Pons (tissue), 1 donor: ENCODE measurements around the gene TRPT1.
A peak's percentile ranks its signal among the peaks of the same experiment; 100 is the strongest.

Experiments
- DNase-seq: peaks from one replicate; pipeline ENCODE4 v3.0.0-alpha.2; 2016; ENCODE audit warnings: low spot score

The TRPT1 gene

DNA sequence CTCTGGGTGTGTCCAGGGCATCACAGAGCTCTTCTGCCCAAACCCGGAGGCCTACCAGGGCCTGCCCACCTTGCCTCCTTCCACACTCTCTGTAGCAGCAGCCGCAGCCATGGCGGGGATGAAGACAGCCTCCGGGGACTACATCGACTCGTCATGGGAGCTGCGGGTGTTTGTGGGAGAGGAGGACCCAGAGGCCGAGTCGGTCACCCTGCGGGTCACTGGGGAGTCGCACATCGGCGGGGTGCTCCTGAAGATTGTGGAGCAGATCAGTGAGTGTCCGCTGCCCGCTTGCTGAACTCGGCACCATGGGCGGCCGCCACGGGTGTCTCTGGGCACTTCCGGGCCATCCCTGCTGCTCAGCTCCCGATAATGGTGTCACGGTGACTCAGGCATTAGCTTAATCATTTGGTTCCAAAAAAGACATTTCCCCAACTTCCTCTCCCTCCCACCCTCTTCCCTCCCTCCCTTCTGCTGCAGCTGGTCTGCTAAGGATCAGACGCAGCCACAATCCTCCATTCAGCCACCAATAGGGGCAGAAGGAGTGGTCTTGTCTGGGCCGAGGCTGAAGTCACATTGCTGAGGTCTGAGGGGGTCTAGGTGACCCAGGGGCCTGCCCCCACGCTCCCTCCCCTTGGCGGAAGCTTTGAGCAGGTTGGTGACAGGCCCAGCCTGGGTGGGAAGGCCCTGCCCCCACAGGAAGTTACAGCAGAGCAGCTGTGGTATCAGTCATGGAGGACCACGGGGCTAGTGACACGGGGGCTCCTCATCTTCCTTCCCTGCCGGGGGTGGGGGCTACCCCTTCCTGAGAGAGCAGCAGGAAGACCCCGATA, 18.5 kb downstream of the TRPT1 start:
- no peak for DNase-seq

DNA sequence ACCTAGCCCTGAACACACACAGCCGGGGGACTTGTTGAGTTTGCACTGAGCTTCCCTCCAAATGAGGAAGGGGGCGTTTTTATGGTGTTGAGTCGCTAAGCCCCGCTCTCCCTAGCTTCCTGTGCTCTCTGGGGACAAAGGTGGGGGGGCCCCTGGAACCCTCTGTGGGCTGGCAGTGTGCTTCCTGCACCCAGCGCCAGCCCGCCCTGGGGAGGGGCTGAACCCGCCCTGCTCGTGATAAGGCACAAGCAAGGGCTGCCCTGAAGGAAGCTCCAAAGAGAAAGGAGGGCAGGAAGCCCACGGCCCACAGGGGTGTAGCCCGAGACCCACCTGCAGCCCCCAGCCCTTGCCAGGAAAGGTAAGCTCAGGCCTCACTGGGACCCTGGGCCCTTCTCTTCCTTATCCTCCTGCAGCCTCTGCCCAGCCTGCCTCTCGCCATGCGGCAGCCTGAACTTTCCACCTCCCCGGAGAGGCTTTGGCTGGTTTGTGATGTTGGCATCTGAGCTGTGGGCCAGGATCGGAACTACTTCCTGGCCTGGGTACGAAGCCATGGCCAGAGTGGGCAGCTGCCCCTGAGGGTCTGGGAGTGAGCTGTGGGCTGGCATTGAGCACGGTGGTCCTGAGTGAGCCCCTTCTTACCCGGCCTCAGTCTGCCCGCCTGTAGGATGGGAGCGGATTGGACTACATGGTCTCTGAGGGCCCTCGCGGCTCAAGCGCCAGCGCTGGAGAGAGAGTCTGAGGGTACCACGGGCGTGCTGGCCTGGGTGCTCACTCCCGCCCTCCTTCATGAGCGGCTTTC, 19.3 kb downstream of the TRPT1 start, which contains the start of gene FERMT3:
Gene FERMT3 (plus strand): TSS at position 265 of the 799 bp plus-strand sequence. CDS start 644 bp downstream, outside the sequence.
- no peak for DNase-seq

DNA sequence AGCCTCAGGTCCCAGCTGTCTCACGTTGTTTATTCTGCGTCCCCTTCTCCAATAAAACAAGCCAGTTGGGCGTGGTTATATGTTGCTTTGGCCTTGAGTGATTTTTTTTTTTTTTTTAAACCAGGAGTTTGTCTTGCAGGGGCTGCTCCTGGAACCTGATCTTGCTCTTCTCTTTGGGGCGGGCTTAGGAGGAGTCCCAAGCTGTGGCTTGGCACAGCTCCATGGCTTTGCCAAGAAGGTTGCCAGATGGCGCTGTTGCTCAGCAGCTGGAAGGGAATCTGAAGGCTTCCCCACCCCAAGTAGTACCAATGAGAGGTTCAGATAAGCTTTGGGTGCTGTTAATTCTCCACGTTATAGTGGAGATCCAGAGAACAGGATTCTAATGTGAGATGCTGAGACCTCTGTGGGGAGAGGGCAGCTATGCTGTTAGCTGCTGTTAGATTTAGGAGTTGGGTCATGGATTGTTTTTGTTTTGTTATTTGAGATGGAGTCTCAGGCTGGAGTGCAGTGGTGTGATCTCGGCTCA, 21.5 kb downstream of the TRPT1 start:
- DNase-seq = peak; percentile 95

DNA sequence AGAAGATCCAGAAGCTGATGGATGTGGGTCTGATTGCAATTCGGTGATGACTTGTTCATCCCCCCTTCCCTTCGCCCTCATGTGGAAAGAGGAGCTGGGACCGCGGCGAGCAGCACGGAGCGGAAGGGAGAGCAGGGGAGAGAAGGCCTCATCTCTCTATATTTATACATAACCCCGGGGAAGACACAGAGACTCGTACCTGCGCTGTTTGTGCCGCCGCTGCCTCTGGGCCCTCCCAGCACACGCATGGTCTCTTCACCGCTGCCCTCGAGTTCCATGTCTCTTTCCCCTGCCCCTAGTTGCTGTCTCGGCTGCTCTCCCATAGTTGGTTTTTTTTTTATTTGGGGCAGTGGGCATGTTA, 21.9 kb downstream of the TRPT1 start:
- no peak for DNase-seq

DNA sequence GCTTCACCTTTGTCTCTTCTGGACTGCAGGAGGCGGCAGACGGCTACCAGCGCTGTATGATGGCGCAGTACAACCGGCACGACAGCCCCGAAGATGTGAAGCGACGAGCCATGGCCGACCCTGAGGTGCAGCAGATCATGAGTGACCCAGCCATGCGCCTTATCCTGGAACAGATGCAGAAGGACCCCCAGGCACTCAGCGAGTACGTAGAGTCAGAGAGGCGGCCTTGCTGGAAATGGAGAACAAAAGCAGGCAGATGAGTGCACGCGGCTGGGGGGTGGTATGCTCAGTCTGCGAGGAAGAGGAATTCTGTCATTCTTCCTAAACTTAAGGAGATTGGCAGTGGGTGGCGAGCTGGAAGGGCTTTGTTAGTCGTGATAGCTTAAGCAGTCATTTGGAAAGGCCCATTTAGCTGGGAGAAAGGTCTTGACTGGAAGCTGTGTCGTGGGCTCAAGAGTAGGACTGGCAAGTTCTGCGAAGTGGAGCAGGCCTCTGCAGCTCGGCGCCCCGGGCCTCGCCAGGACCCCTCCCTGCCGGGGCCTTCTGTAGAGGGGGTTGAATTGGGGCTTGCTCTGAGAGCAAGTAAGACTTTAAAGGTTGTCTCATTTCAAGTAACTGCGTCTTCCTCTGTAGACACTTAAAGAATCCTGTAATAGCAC, 22.4 kb downstream of the TRPT1 start:
- DNase-seq = no peak

DNA sequence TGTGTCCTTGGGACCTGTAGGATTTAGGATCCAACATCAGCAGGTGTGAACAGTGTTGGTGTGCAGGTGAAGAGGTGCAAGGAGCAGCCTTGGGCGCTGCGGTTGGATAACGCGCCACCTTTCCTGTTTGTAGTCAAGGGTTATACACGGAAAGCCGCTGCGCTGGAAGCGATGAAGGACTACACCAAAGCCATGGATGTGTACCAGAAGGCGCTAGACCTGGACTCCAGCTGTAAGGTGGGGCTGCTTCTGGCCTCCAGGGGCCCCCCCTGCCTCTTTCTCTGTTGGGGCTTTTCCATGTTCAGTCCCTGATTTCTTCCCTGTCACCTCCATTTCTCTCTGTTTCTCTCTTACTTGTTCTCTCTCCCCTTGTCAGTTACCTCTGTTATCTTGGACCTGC, 23.0 kb downstream of the TRPT1 start:
- no peak for DNase-seq

DNA sequence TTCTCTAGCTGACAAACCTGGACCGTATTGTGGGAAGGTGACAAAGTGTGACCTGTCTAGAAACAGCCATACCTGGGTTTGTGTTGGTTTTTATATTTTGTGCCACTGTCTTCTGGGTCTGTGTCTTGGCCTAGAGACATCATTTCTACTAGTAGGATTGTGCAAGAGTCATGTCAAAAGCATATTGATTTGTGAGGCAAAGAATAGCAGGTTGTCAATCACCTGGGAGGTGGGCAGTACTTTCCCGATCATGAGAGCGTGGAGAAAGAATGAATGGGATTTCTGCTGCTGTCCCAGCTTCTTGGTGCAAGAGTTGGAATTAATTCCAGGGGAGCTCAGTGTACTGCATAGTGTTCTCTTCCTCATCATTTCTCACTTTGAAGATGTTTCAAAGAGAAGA, 24.4 kb downstream of the TRPT1 start:
- no peak for DNase-seq

DNA sequence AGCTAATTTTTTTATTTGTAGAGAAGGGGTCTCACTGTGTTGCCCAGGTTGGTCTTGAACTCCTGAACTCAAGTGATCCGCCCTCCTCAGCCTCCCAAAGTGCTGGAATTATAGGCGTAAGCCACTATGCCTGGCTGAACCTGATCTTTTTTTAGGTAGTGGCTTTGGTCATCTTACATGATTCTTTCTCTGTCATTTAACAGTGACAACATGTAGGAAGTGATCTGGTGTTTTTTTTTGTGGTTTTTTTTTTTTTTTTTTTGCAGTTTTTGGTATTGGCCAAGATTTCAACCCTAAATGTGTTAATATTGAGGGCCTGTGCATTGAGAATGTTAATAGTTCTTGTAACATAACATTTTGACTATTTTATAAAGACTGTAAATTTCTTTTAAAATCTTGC, 27.5 kb downstream of the TRPT1 start:
- no peak for DNase-seq

DNA sequence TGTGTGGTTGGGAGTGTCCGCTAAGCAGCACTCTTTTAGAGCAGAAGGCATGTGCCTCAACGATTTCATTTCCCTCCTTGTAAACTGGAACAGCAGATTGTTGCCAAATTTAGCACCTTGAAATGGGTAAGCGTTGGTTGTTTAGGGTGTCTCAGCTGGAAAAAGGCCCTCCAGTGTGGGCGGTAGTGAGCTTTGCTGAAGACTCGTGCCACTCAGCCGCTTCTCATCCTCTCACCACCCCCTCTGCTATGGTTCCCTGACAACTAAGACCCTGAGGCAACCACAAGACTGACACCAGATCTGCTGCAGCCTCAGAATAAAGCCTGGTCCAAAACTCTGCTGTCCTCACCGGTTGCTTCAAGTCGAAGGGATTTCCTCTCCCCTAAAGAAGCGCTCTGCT, 29.4 kb downstream of the TRPT1 start:
- DNase-seq = no peak

DNA sequence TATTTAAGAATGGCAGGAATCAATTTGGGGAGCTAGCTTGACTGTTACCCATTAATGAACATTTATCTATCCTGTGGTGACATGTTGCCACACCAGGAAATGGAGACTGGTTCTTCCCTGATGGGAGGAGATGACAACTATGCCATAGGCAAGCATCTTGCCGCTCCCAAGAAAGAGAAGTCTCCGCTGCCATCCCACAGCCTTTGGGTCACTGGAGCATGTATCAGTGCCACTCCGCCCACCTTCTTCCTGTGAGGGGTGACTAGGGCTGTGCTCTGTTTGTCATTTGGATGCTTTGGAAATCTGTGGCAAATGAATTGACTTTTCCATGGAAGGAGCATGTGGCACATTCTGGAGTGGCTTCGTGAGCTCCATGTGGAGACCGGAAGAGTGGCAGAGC, 33.6 kb downstream of the TRPT1 start:
- DNase-seq = no peak

DNA sequence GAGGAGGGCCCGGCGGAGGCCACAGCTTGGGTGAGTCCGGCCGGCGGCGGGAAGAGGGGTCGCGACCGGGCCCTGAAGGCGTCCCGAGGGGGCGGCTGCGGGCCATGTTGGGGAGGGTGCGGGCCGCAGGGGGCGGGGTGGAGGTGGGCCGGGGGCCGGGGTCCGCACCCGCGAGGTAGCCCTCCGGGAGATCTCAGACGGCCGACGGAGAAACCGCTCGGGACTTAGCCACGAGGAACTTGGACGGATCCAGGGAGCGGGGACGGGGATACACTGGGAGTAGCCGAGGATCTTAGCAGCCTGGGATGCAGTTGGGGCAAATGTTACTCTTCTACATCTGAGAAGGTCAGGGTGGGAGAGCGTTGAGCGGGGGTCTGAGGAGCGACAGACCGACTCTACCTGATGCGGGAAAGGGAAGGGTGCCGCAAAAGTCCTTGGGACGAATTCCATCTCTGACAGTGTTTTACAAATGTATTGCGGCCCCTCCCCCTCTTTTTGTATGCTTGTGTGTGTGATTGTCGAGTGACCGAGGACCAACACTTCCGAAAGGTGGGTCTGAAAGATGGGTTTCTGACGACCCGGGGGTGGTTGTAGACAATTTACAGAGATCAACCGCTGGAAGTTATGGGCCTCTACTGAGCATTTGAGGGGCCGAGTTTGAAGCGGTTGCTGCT, 39.4 kb downstream of the TRPT1 start:
- DNase-seq = peak; percentile 52

DNA sequence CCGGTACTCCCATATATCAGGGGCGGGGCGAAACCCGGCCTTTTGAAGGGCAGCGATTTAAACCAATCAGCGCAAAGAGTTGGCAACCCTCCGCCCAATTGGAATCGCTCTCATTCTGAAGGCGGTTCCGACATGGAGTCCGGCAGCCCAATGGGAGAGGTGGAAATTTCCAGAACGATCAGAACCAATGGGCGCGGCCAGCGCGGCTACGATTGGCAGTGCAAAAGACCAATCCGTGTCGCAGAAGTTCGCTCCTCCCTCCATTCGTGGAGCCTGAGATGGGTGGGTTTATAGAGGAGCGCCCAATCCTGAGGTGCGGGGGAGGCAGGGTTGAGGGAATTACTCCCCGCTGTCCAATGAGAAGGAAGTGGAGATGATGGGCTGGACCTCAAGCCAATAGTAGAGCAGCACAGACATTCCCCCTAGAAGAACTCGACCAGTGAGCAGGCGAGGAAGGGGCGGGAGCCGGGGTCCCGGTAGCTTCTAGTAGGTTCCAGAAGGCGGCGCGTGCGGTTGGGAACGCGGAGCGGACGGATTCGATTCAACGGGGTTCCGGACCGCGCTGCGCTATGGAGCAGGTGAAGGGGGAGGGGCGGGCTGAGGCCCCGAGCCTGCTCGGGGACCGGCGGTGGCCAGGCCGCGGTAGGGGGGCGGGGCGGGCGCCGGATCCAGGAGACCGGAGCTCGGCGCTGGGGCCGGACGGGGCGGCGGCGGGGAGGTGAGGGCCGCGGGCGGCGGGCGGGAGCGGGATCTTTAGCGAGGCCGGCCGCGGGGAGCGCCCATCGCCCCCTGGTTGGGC, 40.1 kb downstream of the TRPT1 start, which contains the start of gene STIP1:
Gene STIP1 (plus strand): TSS at position 479 of the 799 bp plus-strand sequence. CDS start 91 bp downstream, at position 570.
- peak; percentile 100 for DNase-seq

DNA sequence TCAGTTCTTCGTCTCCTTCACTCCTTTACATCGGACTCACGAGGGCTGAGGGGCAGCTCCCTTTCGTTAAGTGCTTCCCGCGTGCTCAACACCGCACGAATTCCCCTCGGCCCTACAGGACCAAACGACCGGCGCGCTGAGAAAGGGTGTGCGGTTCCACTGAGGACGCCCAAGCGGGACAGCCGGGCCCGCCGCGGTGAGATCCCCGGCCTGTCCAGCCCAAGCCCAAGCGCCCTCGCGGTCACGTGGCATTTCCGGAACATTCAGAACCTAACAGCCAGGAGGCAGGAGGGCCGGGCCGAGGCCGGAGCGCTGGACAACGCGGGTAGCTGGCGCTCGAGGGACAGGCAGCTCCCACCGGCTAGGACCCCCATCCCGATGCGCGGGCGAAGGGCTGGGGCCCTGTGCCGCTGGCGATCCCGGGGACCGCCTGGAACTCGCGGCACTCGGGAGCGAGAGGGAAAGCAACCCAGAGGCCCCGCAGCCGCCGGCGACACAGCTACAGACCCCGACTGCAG, 40.8 kb downstream of the TRPT1 start:
- DNase-seq = peak; percentile 86

DNA sequence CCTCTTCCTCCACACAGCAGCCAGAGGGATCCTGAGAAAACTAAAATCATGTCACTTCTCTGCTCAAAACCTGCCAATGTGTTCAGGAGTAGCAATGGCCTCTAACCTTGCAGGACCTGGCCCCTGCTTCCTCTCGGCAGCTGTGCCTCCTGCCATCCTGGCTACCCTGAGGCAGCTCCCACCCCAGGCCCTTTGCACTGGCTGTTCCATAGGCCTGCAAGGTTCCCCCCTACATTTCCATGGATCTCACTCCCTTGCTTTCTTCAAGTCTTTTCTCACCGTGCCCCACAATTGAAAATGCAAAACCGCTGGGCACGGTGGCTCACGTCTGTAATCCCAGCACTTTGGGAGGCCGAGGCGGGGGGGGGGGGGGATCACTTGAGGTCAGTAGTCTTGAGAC, 42.1 kb downstream of the TRPT1 start:
- no peak for DNase-seq

DNA sequence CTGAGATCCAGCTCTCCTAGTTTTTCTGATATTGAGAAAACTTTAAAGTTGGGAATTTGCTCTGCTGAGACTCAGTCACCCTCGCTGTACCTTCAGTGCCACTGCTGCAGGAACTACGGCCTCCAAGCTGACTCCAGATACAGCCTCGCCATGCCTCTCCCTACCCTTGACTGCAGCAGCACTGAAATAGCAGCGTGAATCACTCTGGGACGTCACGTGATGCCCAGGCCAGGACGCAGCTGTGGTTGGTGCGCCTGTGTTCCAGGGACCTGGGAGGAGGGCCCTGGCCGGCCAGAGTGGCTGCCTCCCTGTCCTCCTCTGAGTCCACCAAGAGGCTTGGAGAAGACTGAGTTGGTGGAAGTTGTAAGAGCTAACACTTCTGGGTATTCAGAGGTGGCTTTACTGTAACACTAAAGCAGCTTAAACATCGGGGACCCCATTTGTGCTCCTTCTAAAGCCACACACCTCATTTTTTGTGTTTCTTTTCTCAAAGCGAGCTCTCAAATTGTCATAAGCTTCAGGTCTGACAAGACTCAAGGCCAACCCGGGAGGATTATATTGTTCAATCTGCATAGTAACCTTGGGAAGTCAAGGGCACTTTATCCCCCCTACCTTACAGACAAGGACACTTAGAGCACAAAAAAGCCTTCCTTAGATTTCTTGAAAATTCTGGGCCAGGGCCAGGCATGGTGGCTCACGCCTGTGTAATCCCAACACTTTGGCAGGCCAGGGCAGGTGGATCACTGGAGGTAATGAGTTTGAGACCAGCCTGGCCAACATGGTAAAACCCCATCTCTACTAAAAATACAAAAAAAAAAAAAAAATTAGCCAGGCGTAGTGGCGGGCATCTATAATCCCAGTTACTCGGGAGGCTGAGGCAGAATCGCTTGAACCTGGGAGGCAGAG, 44.2 kb downstream of the TRPT1 start:
- peak; percentile 96 for DNase-seq

DNA sequence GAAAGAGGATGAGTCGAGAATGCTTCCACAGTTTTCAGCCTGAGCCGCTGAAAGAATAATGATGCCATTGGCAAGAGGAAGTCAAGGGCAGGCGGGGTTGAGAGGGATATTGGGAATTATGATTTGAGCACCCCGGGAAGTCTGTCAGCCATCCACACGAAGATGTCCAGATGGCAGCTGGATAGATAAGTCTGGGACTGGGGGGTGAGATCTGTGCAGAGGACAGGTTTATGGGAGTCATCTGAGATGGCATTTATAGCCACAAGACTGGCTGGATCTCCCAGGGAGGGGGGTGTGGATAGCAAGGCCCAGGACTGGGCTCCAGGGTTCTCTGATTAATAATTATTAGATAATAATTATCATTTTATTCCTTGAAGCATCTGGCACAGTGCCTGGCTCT, 45.1 kb downstream of the TRPT1 start:
- no peak for DNase-seq

DNA sequence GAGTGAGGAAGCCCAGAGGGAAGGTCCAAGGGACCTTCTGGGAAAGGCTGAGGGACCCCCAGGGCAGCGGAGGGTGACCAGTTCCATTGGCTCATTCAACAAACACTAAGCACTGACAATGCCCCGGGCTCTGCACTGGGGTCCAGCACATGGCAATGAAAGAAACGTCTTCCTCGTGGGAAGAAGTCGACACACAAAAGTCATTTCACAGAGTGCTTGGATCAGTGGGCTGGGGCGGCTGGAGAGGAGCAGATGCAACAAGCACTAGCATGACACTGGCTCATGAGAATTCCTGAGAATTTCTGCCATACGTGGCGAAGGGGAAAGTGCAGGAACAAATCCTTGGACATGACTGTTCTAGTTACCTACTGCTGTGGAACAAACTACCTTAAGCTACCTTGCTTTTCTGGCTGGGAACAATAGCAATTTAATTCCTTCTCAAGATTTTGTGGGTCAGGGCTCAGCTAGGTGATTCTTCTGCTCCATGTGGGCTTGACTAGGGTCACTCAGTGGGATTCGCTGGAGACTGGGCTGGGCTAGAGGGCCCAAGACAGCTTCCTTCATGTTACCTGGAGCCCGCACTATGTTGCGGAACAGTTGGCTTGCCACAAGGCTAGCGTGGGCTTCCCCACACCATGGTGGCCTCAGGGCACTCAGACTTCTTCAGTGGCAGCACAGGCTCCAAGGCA, 46.9 kb downstream of the TRPT1 start:
- DNase-seq = no peak

DNA sequence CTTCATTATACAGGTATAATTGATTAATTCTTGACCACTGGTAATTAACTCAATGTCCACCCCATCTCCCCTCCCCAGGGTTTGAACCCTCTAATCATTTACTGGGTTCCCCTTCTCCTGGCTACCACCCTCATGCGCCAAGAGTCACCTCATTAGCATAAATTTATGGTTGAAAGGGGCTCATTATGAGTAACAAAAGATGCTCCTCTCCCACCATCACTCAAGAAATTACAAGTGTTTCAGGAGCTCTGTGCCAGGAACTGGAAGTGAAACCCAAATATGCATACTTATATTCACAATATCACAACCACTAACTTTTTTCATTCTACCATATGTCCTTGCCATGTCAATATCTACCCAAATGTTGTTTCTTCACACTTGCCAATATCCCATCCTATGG, 47.8 kb downstream of the TRPT1 start:
- no peak for DNase-seq

DNA sequence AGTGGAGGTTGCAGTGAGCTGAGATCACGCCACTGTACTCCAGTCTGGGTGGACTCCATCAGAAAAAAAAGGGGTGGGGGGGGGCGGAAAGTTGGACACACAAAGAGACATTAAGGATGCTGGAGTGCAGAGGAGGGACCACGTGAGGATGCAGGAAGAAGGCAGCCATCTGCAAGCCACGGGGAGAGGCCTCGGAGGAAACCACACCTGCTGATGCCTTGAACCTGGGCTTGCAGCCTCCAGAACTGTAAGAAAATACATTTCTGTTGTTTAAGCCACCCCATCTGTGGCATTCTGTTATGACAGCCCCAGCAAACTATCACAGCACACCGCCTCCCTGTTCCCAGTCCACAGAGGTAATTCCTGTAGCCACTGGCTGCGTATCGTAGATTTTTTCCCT, 49.2 kb downstream of the TRPT1 start:
- DNase-seq = no peak
